Activated CD8-positive, alpha-beta memory T cell treated with anti-CD3 and anti-CD28 coated beads for 36 hours (primary cell): ENCODE data around the gene SETD4. TPM values are rescaled to one million over a fixed set of nuclear protein-coding genes. Genes with fewer than 3 reads are reported as not detected.
"Not testable (repeated sequence)": the region's sequence is repeated elsewhere in the genome, so short reads cannot be mapped to it uniquely, and the experiment has no call there.

Source experiments
- CTCF ChIA-PET: fragments of 350-600 bp; sonication (Branson Sonifier 250); formaldehyde crosslinking; loops from one replicate; lab custom pipeline; 2021; ENCODE audit warnings: antibody characterized with exemption; lab: Charles Lee
- POLR2A ChIA-PET: fragments of 350-600 bp; sonication (Branson Sonifier 250); formaldehyde crosslinking; loops from one replicate; lab custom pipeline; 2021; ENCODE audit warnings: antibody characterized with exemption; lab: Charles Lee
- total RNA-seq, 2 experiments: library from RNA; stranded (reverse); gene quantifications; one replicate each; pipeline ENCODE4 v1.2.3, GENCODE V29; 2021

SETD4 gene
- total RNA-seq, 2 experiments from 2014 or later, result 16.0 to 18.2 TPM

GRCh38 chr21:36080386-36080785 lies 20.1 kb upstream of the SETD4 start:
- POLR2A ChIA-PET, result no interaction called here
- CTCF ChIA-PET, result no interaction called here

- ChIA-PET POLR2A (no interaction called here), CTCF (no interaction called here)
Measured at GRCh38 chr21:36079671-36080070, 19.3 kb upstream of the SETD4 start.

GRCh38 chr21:36079010-36079649 lies 18.8 kb upstream of the SETD4 start:
- ChIA-PET POLR2A (no interaction called here), CTCF (no interaction called here)

- CTCF ChIA-PET, result interaction anchor here (1.1 kb wide), 1 partner anchor 35 kb away, joined by 4 read pairs; no protein-coding TSS in a partner anchor
Measured at GRCh38 chr21:36077758-36078157, 17.4 kb upstream of the SETD4 start.

GRCh38 chr21:36076878-36077655 lies 16.7 kb upstream of the SETD4 start:
- POLR2A ChIA-PET, result no interaction called here
- CTCF ChIA-PET, result interaction anchor here (1.1 kb wide), 1 partner anchor 36 kb away, joined by 4 read pairs; no protein-coding TSS in a partner anchor

More at GRCh38 chr21:36077758-36078157, 17.4 kb upstream of the SETD4 start:
- POLR2A ChIA-PET, result no interaction called here

DNA sequence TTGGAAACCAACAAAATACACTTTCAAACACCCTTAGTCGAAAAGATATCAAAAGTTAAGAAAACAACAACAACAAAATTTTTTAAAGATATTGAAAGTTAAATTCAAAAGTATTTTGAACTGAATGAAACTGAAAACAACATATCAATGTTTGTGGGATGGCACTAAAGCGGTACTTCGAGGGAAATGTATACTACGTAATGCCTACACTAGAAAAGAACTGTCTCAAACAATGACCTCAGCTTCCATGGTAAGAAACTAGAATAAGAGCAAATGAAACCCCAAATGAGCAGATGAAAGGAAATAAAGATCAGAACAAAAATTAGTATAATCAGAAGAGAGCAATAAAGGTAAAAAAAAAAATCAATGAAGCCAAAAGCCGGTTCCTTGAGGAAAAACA lies 15.6 kb upstream of the SETD4 start:
- ChIA-PET POLR2A (interaction anchor here (0.9 kb wide), 1 partner anchor 16 kb away, joined by 3 read pairs; the partner anchor contains the start of gene SETD4), CTCF (no interaction called here)

DNA sequence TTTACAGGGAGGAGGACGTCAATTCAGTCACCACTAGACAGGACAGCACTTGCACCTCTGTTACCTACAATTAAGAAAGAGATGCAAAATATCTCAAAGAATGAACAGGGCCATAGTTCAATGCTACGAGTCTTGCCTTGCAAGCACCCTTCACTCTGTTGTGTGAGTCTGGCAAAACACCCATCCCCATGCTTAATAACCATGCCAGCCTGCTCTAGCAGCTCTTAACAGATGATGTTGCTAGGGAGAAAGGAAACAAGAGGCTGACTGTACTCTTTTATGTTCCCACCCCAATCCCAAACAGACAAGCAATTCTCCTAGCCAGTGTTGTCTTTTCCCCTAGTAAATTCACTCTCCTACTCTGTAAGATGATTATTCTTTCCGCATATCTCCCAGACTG lies 14.8 kb upstream of the SETD4 start:
- ChIA-PET CTCF (interaction anchor here (0.6 kb wide), 1 partner anchor 10 kb away, joined by 3 read pairs; no protein-coding TSS in a partner anchor), POLR2A (no interaction called here)

DNA sequence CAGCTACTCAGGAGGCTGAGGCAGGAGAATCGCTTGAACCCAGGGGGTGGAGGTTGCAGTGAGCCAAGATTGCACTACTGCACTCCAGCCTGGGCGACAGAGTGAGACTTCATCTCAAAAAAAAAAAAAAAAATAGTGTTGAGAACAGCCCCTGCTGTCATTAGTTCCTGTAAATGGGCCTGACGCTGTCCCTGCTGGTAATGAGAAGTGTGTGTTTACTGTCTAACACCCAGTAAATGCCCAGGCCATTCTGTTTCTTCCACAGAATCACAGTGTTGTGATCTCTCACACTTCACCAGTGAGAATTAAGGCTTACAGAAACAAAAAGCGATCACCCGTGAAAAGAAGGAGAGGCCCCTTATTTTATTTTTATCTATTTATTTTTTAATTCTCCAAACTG lies 13.6 kb upstream of the SETD4 start:
- CTCF ChIA-PET, POLR2A ChIA-PET: not testable (repeated sequence)

DNA sequence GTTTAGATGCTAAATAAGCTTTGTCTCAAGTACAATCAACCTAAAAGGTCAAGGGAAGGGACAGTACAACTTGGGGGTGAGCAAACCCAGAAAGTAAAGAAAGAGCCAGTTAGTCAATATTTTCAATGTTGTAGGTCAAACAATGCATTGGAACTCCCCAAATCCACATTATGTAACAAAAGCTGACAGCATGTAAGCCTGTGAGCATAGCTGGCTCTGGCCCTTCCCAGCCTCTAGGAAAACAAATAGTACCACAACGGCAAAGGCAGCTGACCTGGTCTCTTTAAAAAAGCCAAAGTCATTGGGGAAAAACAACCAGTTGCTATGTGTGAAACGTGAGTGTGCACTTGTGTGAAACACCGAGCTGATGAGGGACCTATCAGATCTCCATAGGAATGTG lies 12.9 kb upstream of the SETD4 start:
- ChIA-PET POLR2A (no interaction called here), CTCF (no interaction called here)

- CTCF ChIA-PET, result no interaction called here
- POLR2A ChIA-PET, result interaction anchor here (0.6 kb wide), 1 partner anchor 489 kb away, joined by 3 read pairs; no protein-coding TSS in a partner anchor
Measured at GRCh38 chr21:36072453-36073162, 12.3 kb upstream of the SETD4 start.

DNA sequence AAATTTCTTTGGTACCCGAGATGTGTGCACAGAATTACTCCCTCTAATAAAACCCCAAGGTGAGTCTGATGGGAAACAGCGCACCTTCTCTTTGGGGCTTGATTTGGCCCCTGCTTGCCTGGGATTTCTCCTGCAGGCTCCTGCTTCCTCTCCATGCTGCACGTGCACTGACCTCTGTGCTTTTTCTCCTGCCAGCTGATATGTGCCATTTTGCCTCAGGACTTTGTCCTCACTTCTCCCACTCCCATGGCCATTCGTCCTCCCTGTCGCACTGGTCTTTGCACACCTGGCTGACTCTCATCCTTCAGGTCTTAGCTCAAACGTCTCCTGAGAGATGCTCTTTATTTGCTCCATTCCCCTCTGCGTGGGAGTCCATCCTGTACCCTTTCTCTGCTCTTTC lies 10.7 kb upstream of the SETD4 start:
- POLR2A ChIA-PET, result interaction anchor here (2.0 kb wide), 1 partner anchor 11 kb away, joined by 9 read pairs; the partner anchor contains the start of gene SETD4
- CTCF ChIA-PET, result interaction anchor here (0.9 kb wide), 1 partner anchor 41 kb away, joined by 5 read pairs; no protein-coding TSS in a partner anchor

DNA sequence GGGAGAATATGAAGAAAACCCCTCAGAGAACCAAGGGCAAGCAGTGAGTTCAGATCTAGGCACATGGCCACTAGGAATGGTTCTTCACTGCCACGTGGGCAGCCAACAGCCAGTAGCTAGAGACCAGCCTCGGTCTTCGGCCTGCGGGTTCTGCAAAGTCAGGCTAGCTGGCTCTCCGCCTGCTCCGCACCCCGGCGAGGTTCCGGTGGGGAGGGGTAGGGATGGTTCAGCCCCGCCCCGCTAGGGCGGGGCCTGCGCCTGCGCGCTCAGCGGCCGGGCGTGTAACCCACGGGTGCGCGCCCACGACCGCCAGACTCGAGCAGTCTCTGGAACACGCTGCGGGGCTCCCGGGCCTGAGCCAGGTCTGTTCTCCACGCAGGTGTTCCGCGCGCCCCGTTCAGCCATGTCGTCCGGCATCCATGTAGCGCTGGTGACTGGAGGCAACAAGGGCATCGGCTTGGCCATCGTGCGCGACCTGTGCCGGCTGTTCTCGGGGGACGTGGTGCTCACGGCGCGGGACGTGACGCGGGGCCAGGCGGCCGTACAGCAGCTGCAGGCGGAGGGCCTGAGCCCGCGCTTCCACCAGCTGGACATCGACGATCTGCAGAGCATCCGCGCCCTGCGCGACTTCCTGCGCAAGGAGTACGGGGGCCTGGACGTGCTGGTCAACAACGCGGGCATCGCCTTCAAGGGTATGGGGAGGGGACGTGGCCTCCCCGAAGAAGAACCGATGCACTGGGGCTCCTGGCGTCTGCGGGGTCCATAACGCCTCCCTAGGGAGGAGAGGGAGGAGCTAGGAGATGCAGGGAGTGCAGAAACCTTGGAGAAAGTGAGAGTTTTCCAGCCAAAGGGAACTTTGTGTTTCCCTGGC lies 9.6 kb upstream of the SETD4 start, which contains the start of gene CBR1:
CBR1 (plus strand) TSS at position 312 of the 871 bp plus-strand sequence; CDS start at position 404, 92 bp downstream.
- POLR2A ChIA-PET, result interaction anchor here (0.7 to 2.0 kb wide), 3 partner anchors 10 to 1262 kb away, joined by 3 to 9 read pairs (median 4); partner anchors contain the start of gene SETD4

GRCh38 chr21:36068748-36069398 lies 8.5 kb upstream of the SETD4 start:
- ChIA-PET POLR2A (interaction anchor here (0.6 to 2.0 kb wide), 5 partner anchors 9 to 322 kb away, joined by 3 to 9 read pairs (median 4); partner anchors contain the start of gene SETD4), CTCF (interaction anchor here (0.6 to 1.6 kb wide), 5 partner anchors 8 to 298 kb away, joined by 3 to 6 read pairs (median 3); partner anchors contain the start of gene SETD4)

More for the DNA sequence above, 9.6 kb upstream of the SETD4 start, which contains the start of gene CBR1:
- CTCF ChIA-PET, result interaction anchor here (0.6 to 1.6 kb wide), 6 partner anchors 9 to 297 kb away, joined by 3 to 6 read pairs (median 3); partner anchors contain the start of gene SETD4

DNA sequence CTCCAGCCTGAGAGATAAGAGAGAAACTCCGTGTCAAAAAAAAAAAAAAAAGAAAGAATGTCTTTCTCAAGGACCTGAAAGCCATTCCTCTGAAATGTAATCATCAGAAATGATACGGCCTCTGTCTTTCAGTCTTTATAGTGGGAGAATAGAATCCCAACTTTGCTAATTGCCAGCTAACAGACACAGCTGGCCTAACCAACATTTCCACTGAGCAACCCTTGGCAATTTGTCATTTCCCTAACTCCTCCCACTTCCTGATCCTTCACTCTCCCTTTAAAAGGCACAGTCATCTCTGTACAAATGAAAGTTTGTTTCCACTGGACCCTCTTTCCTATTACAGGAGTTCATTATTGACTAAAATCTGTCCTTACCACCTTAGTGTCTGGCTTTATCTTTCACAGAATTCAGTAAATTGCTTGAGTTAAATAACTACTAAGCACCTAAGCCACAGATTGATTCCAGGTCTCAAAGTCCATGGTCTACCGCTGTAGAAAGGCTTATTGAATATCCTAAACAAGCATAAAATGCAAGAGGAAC lies 5.2 kb upstream of the SETD4 start:
- ChIA-PET POLR2A (interaction anchor here (0.7 kb wide), 1 partner anchor 1242 kb away, joined by 3 read pairs; no protein-coding TSS in a partner anchor), CTCF (interaction anchor here (1.1 kb wide), 1 partner anchor 9 kb away, joined by 3 read pairs; no protein-coding TSS in a partner anchor)

DNA sequence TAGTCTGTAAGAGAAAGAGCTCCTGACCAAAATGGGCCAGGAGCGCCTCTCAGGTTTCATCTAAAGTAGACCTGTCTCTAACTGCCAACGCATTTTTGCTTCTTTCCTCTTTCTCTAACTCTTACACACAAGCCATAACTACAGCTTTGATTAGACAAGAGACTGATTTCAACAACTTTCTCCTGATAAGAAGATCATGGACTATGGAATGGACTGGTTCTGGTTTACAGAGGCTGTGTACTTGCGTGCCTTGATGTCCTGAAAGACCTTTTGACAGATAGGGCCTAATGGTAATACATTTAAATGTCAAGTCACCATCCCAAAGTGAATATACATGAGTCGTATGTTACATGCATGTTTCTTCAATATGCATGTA lies 3.7 kb upstream of the SETD4 start:
- ChIA-PET POLR2A (no interaction called here), CTCF (interaction anchor here (1.1 kb wide), 1 partner anchor 49 kb away, joined by 3 read pairs; no protein-coding TSS in a partner anchor)

GRCh38 chr21:36063375-36064084 lies 3.2 kb upstream of the SETD4 start:
- CTCF ChIA-PET, result interaction anchor here (1.1 kb wide), 1 partner anchor 49 kb away, joined by 3 read pairs; no protein-coding TSS in a partner anchor
- POLR2A ChIA-PET, result no interaction called here
